ENCODE results near the gene RARRES2. TPM values are rescaled to one million over a fixed set of nuclear protein-coding genes. Genes with fewer than 3 reads are reported as not detected.
A peak's percentile ranks its signal among the peaks of the same experiment; 100 is the strongest.

RARRES2 gene
- total and polyA plus RNA-seq, 2 of the 13 experiments (the other 11 are each of a cell fraction or from before 2014, with no cell fraction given), result 134 to 172 TPM

- TF ChIP-seq, protein P1, sequence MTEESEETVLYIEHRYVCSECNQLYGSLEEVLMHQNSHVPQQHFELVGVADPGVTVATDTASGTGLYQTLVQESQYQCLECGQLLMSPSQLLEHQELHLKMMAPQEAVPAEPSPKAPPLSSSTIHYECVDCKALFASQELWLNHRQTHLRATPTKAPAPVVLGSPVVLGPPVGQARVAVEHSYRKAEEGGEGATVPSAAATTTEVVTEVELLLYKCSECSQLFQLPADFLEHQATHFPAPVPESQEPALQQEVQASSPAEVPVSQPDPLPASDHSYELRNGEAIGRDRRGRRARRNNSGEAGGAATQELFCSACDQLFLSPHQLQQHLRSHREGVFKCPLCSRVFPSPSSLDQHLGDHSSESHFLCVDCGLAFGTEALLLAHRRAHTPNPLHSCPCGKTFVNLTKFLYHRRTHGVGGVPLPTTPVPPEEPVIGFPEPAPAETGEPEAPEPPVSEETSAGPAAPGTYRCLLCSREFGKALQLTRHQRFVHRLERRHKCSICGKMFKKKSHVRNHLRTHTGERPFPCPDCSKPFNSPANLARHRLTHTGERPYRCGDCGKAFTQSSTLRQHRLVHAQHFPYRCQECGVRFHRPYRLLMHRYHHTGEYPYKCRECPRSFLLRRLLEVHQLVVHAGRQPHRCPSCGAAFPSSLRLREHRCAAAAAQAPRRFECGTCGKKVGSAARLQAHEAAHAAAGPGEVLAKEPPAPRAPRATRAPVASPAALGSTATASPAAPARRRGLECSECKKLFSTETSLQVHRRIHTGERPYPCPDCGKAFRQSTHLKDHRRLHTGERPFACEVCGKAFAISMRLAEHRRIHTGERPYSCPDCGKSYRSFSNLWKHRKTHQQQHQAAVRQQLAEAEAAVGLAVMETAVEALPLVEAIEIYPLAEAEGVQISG (CRISPR knock-in tag; IDR thresholded peaks at IDR 0.05), result peak; percentile 35; the same call in 1 of the 2 replicates
- TF ChIP-seq PCBP1 (IDR thresholded peaks at IDR 0.05; ENCODE audit: borderline replicate concordance, low read depth, low read length), result no peak
- TF ChIP-seq DMAP1 (CRISPR knock-in tag; IDR thresholded peaks at IDR 0.05), result peak; percentile 27; the same call in 1 of the 2 replicates
- no peak for TF ChIP-seq KAT7 (CRISPR knock-in tag; IDR thresholded peaks at IDR 0.05; ENCODE audit: borderline replicate concordance)
- peak; percentile 13; the same call in 1 of the 2 replicates for TF ChIP-seq ARID5B (CRISPR knock-in tag; IDR thresholded peaks at IDR 0.05)
- peak; percentile 44 for TF ChIP-seq MED8 (CRISPR knock-in tag; IDR thresholded peaks at IDR 0.05; ENCODE audit: insufficient replicate concordance)
- peak; percentile 40 for TF ChIP-seq SKI (IDR thresholded peaks at IDR 0.05; ENCODE audit: partially characterized antibody)
- TF ChIP-seq ZSCAN21 (CRISPR knock-in tag; IDR thresholded peaks at IDR 0.05; ENCODE audit: borderline replicate concordance), result no peak
- TF ChIP-seq SRSF1 (optimal IDR thresholded peaks at IDR 0.05; ENCODE audit: low read depth, low read length), result no peak
- TF ChIP-seq RBM22 (optimal IDR thresholded peaks at IDR 0.05; ENCODE audit: low read length), result peak; percentile 67
- peak; percentile 58; the same call in 1 of the 2 replicates for TF ChIP-seq HDAC1 (CRISPR knock-in tag; IDR thresholded peaks at IDR 0.05)
- TF ChIP-seq ZSCAN30 (CRISPR knock-in tag; IDR thresholded peaks at IDR 0.05), result no peak
- TF ChIP-seq MIER3 (CRISPR knock-in tag; IDR thresholded peaks at IDR 0.05; ENCODE audit: borderline replicate concordance), result no peak
- no peak for TF ChIP-seq ZNF3 (CRISPR knock-in tag; IDR thresholded peaks at IDR 0.05)
- no peak for TF ChIP-seq ZBTB8A (CRISPR knock-in tag; IDR thresholded peaks at IDR 0.05; ENCODE audit: borderline replicate concordance, low read depth)
- TF ChIP-seq HIC2 (CRISPR knock-in tag; IDR thresholded peaks at IDR 0.05; ENCODE audit: low read depth), result 0 out of 2 replicates have a peak, but pooled peaks have one; percentile 12
- TF ChIP-seq GATAD2A (CRISPR knock-in tag; IDR thresholded peaks at IDR 0.05), result peak; percentile 75
- peak; percentile 13; the same call in 1 of the 2 replicates for TF ChIP-seq SAFB2 (CRISPR knock-in tag; IDR thresholded peaks at IDR 0.05; ENCODE audit: borderline replicate concordance, low read depth)
- TF ChIP-seq ZBTB7B (CRISPR knock-in tag; IDR thresholded peaks at IDR 0.05), result no peak
- TF ChIP-seq ZNF44 (CRISPR knock-in tag; IDR thresholded peaks at IDR 0.05), result 0 out of 2 replicates have a peak, but pooled peaks have one; percentile 67
- TF ChIP-seq POLR2G (IDR thresholded peaks at IDR 0.05; ENCODE audit: low read depth, low read length), result peak; percentile 19
- no peak for TF ChIP-seq ZNF737 (CRISPR knock-in tag; IDR thresholded peaks at IDR 0.05; ENCODE audit: borderline replicate concordance)
Measured at GRCh38 chr7:150378115-150378852, 36.9 kb upstream of the RARRES2 start (continued).

Data from HepG2 (cell line).